ENCODE results near the gene TREML4.

The TREML4 gene

GRCh38 chr6:41280381-41281057, 52.4 kb downstream of the TREML4 start:
- DNase-seq (ENCODE audit: low read depth) = no peak
- no peak overlapping the region for H3K4me3 ChIP-seq (ENCODE audit: low read depth, low read length)
- in situ Hi-C loops (cut with HindIII; ENCODE audit: low sequenced_read_pairs) = no loop called here
- TF ChIP-seq CTCF (IDR thresholded peaks at IDR 0.05; ENCODE audit: low read depth, low read length, missing control alignments) = no peak

DNA sequence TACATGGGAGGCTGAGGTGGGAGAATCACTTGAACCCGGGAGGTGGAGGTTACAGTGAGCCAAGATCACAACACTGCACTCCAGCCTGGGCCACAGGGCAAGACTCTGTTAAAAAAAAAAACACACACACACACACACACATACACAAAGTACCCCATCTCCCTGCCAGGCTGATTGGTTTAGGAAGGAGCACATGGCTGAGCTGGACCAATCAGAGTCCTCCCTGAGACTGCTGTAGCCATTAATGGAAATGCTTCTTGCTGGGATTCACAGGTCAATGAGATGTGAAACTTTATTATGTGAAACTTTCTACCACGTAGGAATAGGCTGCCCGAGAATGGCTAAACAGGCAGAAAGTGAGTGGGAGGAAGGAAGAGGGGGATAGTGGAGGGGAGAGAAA, 55.5 kb downstream of the TREML4 start:
- no peak for TF ChIP-seq CTCF (IDR thresholded peaks at IDR 0.05; ENCODE audit: low read depth, low read length, missing control alignments)
- in situ Hi-C loops (cut with HindIII; ENCODE audit: low sequenced_read_pairs) = no loop called here
- no peak for DNase-seq (ENCODE audit: low read depth)
- no peak overlapping the region for H3K4me3 ChIP-seq (ENCODE audit: low read depth, low read length)

- in situ Hi-C loops (cut with HindIII; ENCODE audit: low sequenced_read_pairs) = no loop called here
- no peak for DNase-seq (ENCODE audit: low read depth)
- TF ChIP-seq CTCF (IDR thresholded peaks at IDR 0.05; ENCODE audit: low read depth, low read length, missing control alignments) = no peak
- no peak overlapping the region for H3K4me3 ChIP-seq (ENCODE audit: low read depth, low read length)
These were observed 56.6 kb downstream of the TREML4 start for GRCh38 chr6:41284726-41285125.

DNA sequence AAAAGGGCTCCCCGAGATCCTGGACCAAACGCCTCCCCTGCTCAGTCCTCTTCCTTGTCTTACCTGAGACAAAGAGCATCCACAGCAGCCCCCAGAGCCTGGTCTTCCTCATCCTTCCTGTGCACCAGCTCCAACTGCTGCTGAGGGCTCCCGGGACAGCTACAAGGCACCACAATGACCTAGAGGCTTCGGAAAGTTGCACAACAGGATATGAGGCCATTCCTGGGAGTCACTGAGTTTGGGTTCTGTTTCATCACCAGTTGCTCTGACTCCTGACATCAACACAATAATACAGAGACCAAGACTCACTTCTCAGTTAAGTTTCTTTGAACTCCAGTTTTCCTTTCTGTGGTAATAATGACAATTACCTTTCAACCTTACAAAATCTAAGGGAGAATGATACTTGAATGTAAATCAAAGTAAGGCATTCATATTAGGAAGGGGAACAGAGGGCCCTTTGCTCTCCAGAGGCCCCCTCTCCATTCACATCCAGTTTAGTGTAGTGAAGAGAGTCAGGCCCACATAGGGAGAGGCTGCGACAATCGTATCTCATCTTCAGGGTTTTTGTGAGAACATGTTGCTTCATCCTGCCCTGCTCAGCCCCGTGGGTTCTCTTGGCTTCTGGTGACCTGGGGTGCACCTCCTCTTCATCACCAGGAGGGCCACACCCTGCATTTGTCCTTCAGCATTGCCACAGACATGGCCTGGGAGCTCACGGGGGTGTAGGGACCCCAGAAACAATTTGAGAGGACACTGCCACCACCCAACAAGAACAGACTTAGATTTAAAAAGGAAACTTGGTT, 58.6 kb downstream of the TREML4 start, which contains the start of gene TREM1:
TSS of gene TREM1 (minus strand) at position 139 of the 803 bp plus-strand sequence. CDS start at position 112, 27 bp downstream.
- no peak for TF ChIP-seq CTCF (IDR thresholded peaks at IDR 0.05; ENCODE audit: low read depth, low read length, missing control alignments)
- in situ Hi-C loops (cut with HindIII; ENCODE audit: low sequenced_read_pairs) = no loop called here
- no peak within 1 kb of the TSS for H3K4me3 ChIP-seq (ENCODE audit: low read depth, low read length)
- DNase-seq (ENCODE audit: low read depth) = no peak

- in situ Hi-C loops (cut with HindIII; ENCODE audit: low sequenced_read_pairs) = no loop called here
- no peak for DNase-seq (ENCODE audit: low read depth)
- no peak overlapping the region for H3K4me3 ChIP-seq (ENCODE audit: low read depth, low read length)
- TF ChIP-seq CTCF (IDR thresholded peaks at IDR 0.05; ENCODE audit: low read depth, low read length, missing control alignments) = no peak
These were observed 60.0 kb downstream of the TREML4 start for GRCh38 chr6:41288030-41288753.

Measured in astrocyte of the cerebellum (primary cell).